ENCODE data around the gene TCEAL5.
"Not testable (repeated sequence)": the region's sequence is repeated elsewhere in the genome, so short reads cannot be mapped to it uniquely, and the experiment has no call there.

The TCEAL5 gene

GRCh38 chrX:103276581-103277002 is at the start of gene TCEAL5:
TSS of gene TCEAL5 (minus strand) at chrX:103276750. CDS start at chrX:103274563, 2,187 bp downstream.
- no peak for DNase-seq (ENCODE audit: low read depth)

GRCh38 chrX:103311399-103311780 is 34.8 kb upstream of the TCEAL5 start:
- no peak for DNase-seq (ENCODE audit: low read depth)

GRCh38 chrX:103310555-103311398 is 34.2 kb upstream of the TCEAL5 start, which contains the start of gene BEX2:
TSS of gene BEX2 (minus strand) at chrX:103310990. CDS start at chrX:103309976, 1,014 bp downstream.
- peak; percentile 25 for DNase-seq (ENCODE audit: low read depth)

- no peak for DNase-seq (ENCODE audit: low read depth)
These were observed 33.5 kb upstream of the TCEAL5 start for GRCh38 chrX:103309860-103310554.

GRCh38 chrX:103305666-103306065 is 29.1 kb upstream of the TCEAL5 start:
- DNase-seq (ENCODE audit: low read depth): not testable (repeated sequence)

GRCh38 chrX:103304705-103305104 is 28.2 kb upstream of the TCEAL5 start:
- DNase-seq (ENCODE audit: low read depth): no peak

- DNase-seq (ENCODE audit: low read depth): no peak
These were observed 16.6 kb upstream of the TCEAL5 start for GRCh38 chrX:103293118-103293517.

GRCh38 chrX:103279624-103280023 is 3.1 kb upstream of the TCEAL5 start:
- DNase-seq (ENCODE audit: low read depth): no peak

GRCh38 chrX:103275947-103276567 is 493 bp downstream of the TCEAL5 start:
- no peak for DNase-seq (ENCODE audit: low read depth)

- DNase-seq (ENCODE audit: low read depth): no peak
These were observed 2.3 kb downstream of the TCEAL5 start for GRCh38 chrX:103274284-103274683.

GRCh38 chrX:103258275-103258674 is 18.3 kb downstream of the TCEAL5 start:
- DNase-seq (ENCODE audit: low read depth): no peak

GRCh38 chrX:103256651-103257050 is 19.9 kb downstream of the TCEAL5 start:
- no peak for DNase-seq (ENCODE audit: low read depth)

- DNase-seq (ENCODE audit: low read depth): peak; percentile 73
These were observed 21.5 kb downstream of the TCEAL5 start, which contains the start of gene TCEAL8 for GRCh38 chrX:103254921-103255493. TSS of gene TCEAL8 (minus strand) at chrX:103255155. CDS start at chrX:103253979, 1,176 bp downstream.

- peak; percentile 44 for DNase-seq (ENCODE audit: low read depth)
These were observed 22.3 kb downstream of the TCEAL5 start for GRCh38 chrX:103254171-103254824.

- DNase-seq (ENCODE audit: low read depth): peak; percentile 29
These were observed 22.9 kb downstream of the TCEAL5 start for GRCh38 chrX:103253608-103254007.

GRCh38 chrX:103250977-103251376 is 25.6 kb downstream of the TCEAL5 start:
- peak; percentile 1 for DNase-seq (ENCODE audit: low read depth)

- DNase-seq (ENCODE audit: low read depth): no peak
These were observed 26.7 kb downstream of the TCEAL5 start for GRCh38 chrX:103249805-103250204.

- peak; percentile 16 for DNase-seq (ENCODE audit: low read depth)
These were observed 28.0 kb downstream of the TCEAL5 start for GRCh38 chrX:103248553-103248952.

GRCh38 chrX:103240155-103240554 is 36.4 kb downstream of the TCEAL5 start:
- no peak for DNase-seq (ENCODE audit: low read depth)

GRCh38 chrX:103236296-103236695 is 40.3 kb downstream of the TCEAL5 start:
- DNase-seq (ENCODE audit: low read depth): no peak

- not testable (repeated sequence) for DNase-seq (ENCODE audit: low read depth)
These were observed 40.9 kb downstream of the TCEAL5 start for GRCh38 chrX:103235608-103236007.

- DNase-seq (ENCODE audit: low read depth): no peak
These were observed 41.7 kb downstream of the TCEAL5 start for GRCh38 chrX:103234869-103235268.
